ENCODE results near the gene NMU.
"Not testable (repeated sequence)": the region's sequence is repeated elsewhere in the genome, so short reads cannot be mapped to it uniquely, and the experiment has no call there.

The NMU gene

GRCh38 chr4:55608591-55608990 is 27.5 kb downstream of the NMU start:
- Histone ChIP-seq H3K4me3 (ENCODE audit: low read depth in 1 of 2, low read length in 1 of 2) (no peak overlapping the region), H3K9me3 (no peaks in the 10 kb centered on the region), H3K4me1 (ENCODE audit: control insufficient read depth in 1 of 2, insufficient read depth in 1 of 2, low read depth in 1 of 2, low read length in 1 of 2) (no peaks in the 10 kb centered on the region), H3K27ac (no peak overlapping the region), H3K27me3 (no peaks in the 10 kb centered on the region), H3K36me3 (no peaks in the 10 kb centered on the region)
- TF ChIP-seq CTCF (IDR thresholded peaks at IDR 0.05), result no peak

- H3K9me3 ChIP-seq, result no peaks in the 10 kb centered on the region
- no peak for TF ChIP-seq CTCF (IDR thresholded peaks at IDR 0.05)
- H3K4me1 ChIP-seq (ENCODE audit: control insufficient read depth in 1 of 2, insufficient read depth in 1 of 2, low read depth in 1 of 2, low read length in 1 of 2), result no peaks in the 10 kb centered on the region
- no peak overlapping the region for H3K4me3 ChIP-seq (ENCODE audit: low read depth in 1 of 2, low read length in 1 of 2)
- H3K27ac ChIP-seq, result no peak overlapping the region
- no peaks in the 10 kb centered on the region for H3K27me3 ChIP-seq
- no peaks in the 10 kb centered on the region for H3K36me3 ChIP-seq
Observed at GRCh38 chr4:55604996-55605395, 31.1 kb downstream of the NMU start.

- Histone ChIP-seq H3K4me1 (ENCODE audit: control insufficient read depth in 1 of 2, insufficient read depth in 1 of 2, low read depth in 1 of 2, low read length in 1 of 2) (no peaks in the 10 kb centered on the region), H3K27ac (no peak overlapping the region), H3K27me3 (no peaks in the 10 kb centered on the region), H3K4me3 (ENCODE audit: low read depth in 1 of 2, low read length in 1 of 2) (no peak overlapping the region), H3K9me3 (no peaks in the 10 kb centered on the region), H3K36me3 (no peaks in the 10 kb centered on the region)
- no peak for TF ChIP-seq CTCF (IDR thresholded peaks at IDR 0.05)
Observed at GRCh38 chr4:55600640-55601039, 35.5 kb downstream of the NMU start.

- no peaks in the 10 kb centered on the region for H3K27me3 ChIP-seq
- TF ChIP-seq CTCF (IDR thresholded peaks at IDR 0.05), result no peak
- no peak overlapping the region for H3K27ac ChIP-seq
- H3K4me3 ChIP-seq (ENCODE audit: low read depth in 1 of 2, low read length in 1 of 2), result no peak overlapping the region
- H3K36me3 ChIP-seq, result no peaks in the 10 kb centered on the region
- no peaks in the 10 kb centered on the region for H3K4me1 ChIP-seq (ENCODE audit: control insufficient read depth in 1 of 2, insufficient read depth in 1 of 2, low read depth in 1 of 2, low read length in 1 of 2)
- H3K9me3 ChIP-seq, result no peaks in the 10 kb centered on the region
Observed at GRCh38 chr4:55598641-55599040, 37.5 kb downstream of the NMU start.

- H3K36me3 ChIP-seq, result no peaks in the 10 kb centered on the region
- H3K27ac ChIP-seq, result no peak within 1 kb of the TSS
- no peak for TF ChIP-seq CTCF (IDR thresholded peaks at IDR 0.05)
- no peaks in the 10 kb centered on the region for H3K27me3 ChIP-seq
- H3K9me3 ChIP-seq, result no peaks in the 10 kb centered on the region
- H3K4me1 ChIP-seq (ENCODE audit: control insufficient read depth in 1 of 2, insufficient read depth in 1 of 2, low read depth in 1 of 2, low read length in 1 of 2), result no peaks in the 10 kb centered on the region
- no peak within 1 kb of the TSS for H3K4me3 ChIP-seq (ENCODE audit: low read depth in 1 of 2, low read length in 1 of 2)
Observed at GRCh38 chr4:55592014-55592413, 44.1 kb downstream of the NMU start, which contains the start of gene PDCL2. Gene PDCL2 (minus strand): TSS chr4:55592245. CDS start chr4:55592109, 136 bp downstream.

GRCh38 chr4:55588160-55588559 is 47.9 kb downstream of the NMU start:
- Histone ChIP-seq H3K27ac (no peak overlapping the region), H3K4me1 (ENCODE audit: control insufficient read depth in 1 of 2, insufficient read depth in 1 of 2, low read depth in 1 of 2, low read length in 1 of 2) (no peaks in the 10 kb centered on the region), H3K4me3 (ENCODE audit: low read depth in 1 of 2, low read length in 1 of 2) (no peak overlapping the region), H3K27me3 (no peaks in the 10 kb centered on the region), H3K9me3 (no peaks in the 10 kb centered on the region), H3K36me3 (no peaks in the 10 kb centered on the region)
- TF ChIP-seq CTCF (IDR thresholded peaks at IDR 0.05), result no peak

- not testable (repeated sequence) for H3K4me1 ChIP-seq (ENCODE audit: control insufficient read depth in 1 of 2, insufficient read depth in 1 of 2, low read depth in 1 of 2, low read length in 1 of 2); H3K9me3 ChIP-seq; H3K36me3 ChIP-seq; H3K27ac ChIP-seq; H3K4me3 ChIP-seq (ENCODE audit: low read depth in 1 of 2, low read length in 1 of 2); H3K27me3 ChIP-seq
Observed at GRCh38 chr4:55582773-55583172, 53.3 kb downstream of the NMU start.
